GM12892 (cell line): ENCODE measurements around the gene ELP1.

ENCODE experiments used
- POLR2A ChIP-seq: IDR thresholded peaks from 2 replicates; pipeline ENCODE4 v1.6.1; 2011; ENCODE audit warnings: low read depth, low read length, control low read depth
- POLR2AphosphoS5 ChIP-seq: IDR thresholded peaks from 2 replicates; pipeline ENCODE4 v1.6.1; 2011; ENCODE audit warnings: low read depth, low read length, control low read depth
- TAF1 ChIP-seq: IDR thresholded peaks from 2 replicates; pipeline ENCODE4 v1.6.1; 2011; ENCODE audit warnings: low read depth, mild to moderate bottlenecking, control low read depth, low read length, borderline replicate concordance

GRCh38 chr9:108919517-108919916 is 14.4 kb downstream of the ELP1 start:
- no peak for TF ChIP-seq TAF1
- TF ChIP-seq POLR2A: no peak
- no peak for TF ChIP-seq POLR2AphosphoS5
